Measurements from ENCODE around the gene ISX.
A peak's percentile ranks its signal among the peaks of the same experiment; 100 is the strongest.

Gene ISX

DNA sequence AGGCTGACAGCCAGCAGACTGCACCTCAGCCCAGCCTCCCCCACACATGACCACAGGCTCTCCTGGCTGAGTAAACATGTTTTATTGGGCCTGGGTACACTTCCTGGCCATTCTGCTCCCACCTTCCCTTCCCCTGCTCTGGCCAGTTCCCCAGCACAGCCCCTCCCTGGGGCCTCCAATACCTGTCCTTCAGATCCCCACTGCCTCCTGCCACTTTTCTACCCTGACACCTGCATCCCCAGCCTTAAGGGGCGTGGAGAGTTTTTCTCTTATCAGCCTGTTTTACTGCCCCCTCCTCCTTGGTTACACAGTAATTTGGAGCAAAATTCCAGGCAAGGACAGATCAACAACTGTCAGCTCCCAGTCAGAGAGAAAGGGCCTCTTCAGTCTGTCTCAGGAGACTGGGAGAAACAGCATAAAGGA lies at the start of gene ISX:
Gene ISX (plus strand): TSS at position 363 of the 423 bp plus-strand sequence. CDS start 930 bp downstream, outside the sequence.
- TF ChIP-seq, protein P1, sequence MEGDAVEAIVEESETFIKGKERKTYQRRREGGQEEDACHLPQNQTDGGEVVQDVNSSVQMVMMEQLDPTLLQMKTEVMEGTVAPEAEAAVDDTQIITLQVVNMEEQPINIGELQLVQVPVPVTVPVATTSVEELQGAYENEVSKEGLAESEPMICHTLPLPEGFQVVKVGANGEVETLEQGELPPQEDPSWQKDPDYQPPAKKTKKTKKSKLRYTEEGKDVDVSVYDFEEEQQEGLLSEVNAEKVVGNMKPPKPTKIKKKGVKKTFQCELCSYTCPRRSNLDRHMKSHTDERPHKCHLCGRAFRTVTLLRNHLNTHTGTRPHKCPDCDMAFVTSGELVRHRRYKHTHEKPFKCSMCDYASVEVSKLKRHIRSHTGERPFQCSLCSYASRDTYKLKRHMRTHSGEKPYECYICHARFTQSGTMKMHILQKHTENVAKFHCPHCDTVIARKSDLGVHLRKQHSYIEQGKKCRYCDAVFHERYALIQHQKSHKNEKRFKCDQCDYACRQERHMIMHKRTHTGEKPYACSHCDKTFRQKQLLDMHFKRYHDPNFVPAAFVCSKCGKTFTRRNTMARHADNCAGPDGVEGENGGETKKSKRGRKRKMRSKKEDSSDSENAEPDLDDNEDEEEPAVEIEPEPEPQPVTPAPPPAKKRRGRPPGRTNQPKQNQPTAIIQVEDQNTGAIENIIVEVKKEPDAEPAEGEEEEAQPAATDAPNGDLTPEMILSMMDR (IDR thresholded peaks at IDR 0.05) = no peak

DNA sequence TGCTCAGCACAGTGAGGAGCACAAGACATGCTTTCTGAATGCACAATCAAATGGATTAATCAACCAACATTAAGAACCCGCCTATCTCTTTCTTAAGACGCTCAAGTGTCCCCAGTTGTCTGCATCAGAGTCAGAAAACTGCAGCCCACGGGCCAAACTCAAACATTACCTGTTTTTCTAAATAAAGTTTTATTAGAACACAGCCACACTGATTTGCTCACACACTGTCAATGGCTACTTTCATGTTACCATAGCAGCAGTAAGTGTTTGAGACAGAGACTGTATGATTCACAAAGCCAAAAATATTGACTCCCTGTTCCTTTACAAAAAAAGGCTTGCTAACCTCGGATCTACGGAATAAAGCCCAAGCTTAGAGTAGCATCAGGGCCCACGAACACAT lies 49.0 kb upstream of the ISX start:
- TF ChIP-seq, protein P1 (IDR thresholded peaks at IDR 0.05) = no peak

DNA sequence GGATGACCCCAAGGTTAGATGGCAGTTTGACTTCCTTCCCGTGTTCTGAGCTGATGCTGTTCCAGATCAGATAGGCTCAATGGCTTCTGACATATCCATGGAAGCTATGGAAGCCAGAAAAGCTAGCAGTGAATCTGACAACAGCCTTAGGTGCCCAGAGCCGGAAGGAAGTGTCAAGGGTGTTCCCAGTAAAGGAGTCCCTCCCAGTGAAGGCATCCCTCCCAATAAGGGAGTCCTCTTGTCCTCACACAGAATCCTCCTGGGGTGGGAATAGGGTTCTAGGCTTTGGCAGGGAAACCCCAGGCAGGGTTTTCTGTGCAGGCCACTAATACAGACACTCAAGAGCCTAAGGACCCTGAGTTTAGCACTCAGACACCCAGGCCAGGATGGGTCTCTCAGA lies 47.0 kb upstream of the ISX start:
- TF ChIP-seq, protein P1 (IDR thresholded peaks at IDR 0.05) = no peak

DNA sequence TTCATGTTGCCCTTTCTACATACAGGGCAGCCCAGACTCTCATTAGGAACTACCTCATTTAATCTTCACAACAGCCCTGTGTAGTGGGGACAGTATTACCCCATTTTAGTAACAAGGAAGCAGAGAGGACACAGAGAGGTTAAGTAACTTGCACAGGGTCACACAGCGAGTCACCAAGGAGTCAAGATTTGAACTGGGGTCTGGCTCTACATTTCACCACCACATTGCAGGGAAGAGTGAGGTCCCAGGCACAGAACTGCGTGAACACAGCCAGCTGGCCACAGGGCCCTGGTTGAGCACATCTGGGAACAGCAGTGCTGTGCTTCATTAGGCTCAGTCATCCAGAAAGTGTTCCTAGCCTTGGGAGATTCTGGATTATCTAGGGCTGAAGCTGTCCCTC lies 45.4 kb upstream of the ISX start:
- TF ChIP-seq, protein P1 (IDR thresholded peaks at IDR 0.05) = no peak

DNA sequence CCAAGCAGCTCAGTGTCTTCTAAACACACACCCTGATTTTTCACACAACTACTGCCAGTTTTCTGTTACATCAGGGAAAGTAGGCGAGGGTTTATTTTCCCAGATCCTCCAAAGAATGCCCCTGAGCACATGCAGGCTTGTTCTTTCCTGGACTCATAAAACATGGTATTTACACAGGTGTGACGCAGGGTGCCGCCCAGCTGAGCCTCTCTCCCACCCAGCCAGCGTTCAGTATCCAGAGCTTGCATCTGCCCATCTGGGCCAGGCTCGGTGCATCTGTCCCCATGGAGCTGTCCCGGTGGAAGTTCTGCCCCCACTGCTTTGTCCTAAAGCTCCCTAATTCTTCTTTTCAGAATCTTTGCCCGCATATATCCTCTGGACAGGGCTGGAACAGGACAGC lies 44.8 kb upstream of the ISX start:
- TF ChIP-seq, protein P1 (IDR thresholded peaks at IDR 0.05) = no peak

DNA sequence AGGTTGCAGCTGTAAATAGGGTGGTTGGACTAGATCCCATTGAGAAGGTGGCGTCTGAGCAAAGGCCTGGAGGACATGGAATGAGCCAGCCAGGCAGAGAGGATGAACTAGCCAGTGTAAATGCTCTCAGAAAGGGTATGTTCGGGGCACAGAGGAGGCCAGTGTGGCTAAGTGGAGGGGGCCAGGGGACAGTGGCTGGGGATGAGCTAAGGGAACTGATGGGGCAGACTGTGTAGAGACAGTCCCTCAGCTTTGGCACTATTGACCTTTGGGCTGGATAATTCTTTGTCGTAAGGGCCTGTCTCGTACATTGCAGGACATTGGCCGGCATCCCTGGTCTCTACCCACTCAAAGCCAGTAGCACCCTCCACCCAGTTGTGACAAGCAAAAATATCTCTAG lies 43.7 kb upstream of the ISX start:
- TF ChIP-seq, protein P1 (IDR thresholded peaks at IDR 0.05) = no peak

DNA sequence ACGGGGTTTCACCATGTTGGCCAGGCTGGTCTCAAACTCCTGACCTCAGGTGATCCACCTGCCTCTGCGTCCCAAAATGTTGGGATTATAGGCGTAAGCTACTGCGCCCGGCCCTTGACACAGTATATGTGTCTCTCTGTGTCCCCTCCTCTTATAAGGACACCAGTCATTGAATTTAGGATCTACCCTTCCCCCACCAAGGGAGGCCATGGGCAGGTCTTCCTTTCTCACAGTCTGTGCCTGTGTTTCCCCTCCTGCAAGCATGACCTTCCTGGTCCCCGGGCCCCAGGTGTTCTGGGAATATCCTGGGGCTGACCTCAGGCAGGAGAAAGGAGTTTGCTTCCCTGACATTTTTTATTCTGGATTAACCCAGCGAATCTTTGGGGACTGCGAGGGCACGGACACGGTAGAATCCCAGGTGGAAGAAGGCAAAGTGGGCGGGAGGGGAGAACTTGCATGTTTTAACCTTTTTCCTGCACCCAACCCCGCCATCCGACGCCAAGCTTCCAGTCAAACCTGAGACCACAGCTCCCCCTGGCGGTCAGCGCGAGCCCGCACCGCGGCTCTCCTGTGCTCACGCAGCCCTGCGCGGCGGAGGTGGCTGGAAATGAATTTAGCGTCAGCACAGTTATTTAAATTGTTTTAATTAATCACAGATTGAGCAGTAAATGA lies 42.1 kb upstream of the ISX start:
- TF ChIP-seq, protein P1 (IDR thresholded peaks at IDR 0.05) = peak; percentile 98

DNA sequence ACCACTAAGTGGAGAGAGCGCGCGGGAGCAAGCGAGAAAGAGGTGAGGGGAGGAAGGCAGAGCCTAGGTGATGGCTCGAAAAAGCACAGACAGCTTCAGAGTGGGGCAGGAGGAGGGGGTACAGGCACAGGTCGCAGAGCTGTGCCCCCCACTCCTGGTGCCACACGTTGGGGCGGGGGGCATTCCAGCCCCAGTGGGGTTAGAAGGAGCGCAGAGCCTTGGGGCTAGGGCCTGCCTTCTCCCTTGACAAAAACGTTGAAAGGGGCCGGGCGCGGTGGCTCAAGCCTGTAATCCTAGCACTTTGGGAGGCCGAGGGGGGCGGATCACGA lies 41.6 kb upstream of the ISX start:
- TF ChIP-seq, protein P1 (IDR thresholded peaks at IDR 0.05) = peak; percentile 45

All from LNCAP (cell line).